GM18526 (cell line): Measurements from ENCODE around the gene TRIM2.

Source experiments
- POLR2A ChIP-seq: IDR thresholded peaks from 3 replicates; pipeline ENCODE4 v1.6.1; 2011; ENCODE audit not compliant: insufficient read length; ENCODE audit errors: extremely low read depth

Gene TRIM2

DNA sequence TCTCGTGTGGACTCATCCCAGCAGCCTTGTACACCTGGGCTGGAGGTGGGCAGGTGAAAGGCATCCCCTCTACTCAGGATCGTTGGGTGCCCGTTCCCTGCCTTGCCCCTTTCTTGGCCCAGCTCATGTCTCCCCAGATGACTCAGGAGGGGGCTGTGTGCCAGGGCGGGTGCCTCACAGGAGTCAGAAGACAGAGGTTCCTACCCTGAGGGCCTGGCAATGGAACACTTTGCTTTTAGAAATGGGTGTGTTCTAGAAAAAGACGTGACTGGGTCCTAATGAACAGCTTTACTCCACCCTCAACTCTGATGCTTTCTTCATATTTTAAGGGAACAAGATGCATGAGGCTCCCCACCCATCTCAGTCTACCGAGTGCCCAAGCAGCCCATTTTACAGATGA, 22.5 kb upstream of the TRIM2 start:
- TF ChIP-seq POLR2A, result no peak

DNA sequence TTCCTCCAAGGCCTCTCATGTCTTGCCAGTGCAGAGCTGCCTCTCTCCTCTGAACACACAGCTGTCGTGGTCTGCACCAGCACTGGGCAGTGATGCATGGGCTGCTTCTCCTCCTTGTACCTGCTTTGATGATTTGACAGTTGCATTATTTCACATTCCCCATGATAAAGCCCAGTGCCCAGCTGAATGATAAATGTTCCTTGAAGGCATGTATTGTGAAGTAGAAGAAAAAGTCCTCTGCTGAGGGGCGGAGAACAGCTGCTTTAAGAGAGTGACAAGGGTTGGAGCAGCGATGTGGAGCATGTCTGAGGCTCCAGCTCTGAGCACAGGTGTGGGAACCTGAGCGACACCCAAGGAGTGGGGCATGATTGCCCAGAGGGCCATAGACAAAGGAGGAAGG, 21.1 kb upstream of the TRIM2 start:
- no peak for TF ChIP-seq POLR2A

DNA sequence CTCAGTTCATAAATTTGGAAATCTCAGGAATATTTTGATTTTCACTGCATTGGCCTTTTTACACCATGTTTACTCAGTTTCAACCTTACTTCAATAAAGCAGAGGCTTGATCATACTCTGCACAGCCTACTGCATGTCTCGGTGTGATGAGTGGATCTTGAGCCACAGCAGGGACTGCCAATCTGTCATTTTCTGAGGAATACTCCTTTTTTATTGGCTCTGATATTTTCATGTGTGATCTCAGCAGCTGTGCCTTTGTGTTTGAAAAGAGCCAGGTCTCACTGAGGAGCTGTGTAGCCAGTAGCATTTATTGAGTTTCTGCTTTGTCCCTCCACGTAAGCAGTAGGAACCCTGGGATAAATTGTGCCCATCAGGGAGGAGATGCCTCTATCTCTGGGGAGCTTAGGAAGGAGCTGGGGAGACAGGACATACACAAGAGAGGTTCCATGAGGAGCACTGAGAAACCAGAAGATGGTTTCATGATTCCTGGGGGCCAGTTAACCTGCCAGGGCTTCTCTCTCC, 18.9 kb upstream of the TRIM2 start:
- TF ChIP-seq POLR2A, result no peak

DNA sequence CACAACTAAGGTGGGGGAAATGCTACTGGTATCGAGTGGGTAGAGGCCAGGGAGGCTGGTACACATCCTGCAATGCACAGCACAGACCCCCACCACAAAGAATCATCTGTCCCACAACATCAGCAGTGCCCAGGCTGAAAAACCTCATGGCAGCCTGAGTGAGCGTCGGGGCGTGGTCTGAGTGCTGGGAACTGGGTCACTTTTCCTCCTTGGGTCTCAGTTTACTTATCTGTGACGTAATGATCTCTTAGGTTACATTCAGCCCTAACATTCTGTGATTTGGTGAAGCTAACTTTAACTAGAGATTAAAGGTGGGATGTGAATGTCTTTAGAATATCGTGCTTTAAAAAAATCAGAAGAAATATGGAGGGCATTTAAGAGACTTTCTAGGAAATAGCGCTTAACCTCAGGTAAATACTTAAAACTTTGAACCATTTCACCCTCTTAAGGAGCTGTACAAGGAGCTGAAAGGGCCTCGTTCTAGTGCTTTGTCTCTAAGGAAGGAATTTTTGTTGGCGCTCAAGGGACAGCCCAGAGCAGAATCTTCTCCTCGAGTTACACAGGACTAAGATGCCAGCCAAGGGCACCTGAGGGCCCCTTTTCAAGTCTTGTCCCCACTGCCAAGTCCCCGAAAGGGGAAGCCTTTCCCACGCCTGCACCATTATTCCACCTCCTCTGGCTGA, 18.1 kb upstream of the TRIM2 start:
- no peak for TF ChIP-seq POLR2A

DNA sequence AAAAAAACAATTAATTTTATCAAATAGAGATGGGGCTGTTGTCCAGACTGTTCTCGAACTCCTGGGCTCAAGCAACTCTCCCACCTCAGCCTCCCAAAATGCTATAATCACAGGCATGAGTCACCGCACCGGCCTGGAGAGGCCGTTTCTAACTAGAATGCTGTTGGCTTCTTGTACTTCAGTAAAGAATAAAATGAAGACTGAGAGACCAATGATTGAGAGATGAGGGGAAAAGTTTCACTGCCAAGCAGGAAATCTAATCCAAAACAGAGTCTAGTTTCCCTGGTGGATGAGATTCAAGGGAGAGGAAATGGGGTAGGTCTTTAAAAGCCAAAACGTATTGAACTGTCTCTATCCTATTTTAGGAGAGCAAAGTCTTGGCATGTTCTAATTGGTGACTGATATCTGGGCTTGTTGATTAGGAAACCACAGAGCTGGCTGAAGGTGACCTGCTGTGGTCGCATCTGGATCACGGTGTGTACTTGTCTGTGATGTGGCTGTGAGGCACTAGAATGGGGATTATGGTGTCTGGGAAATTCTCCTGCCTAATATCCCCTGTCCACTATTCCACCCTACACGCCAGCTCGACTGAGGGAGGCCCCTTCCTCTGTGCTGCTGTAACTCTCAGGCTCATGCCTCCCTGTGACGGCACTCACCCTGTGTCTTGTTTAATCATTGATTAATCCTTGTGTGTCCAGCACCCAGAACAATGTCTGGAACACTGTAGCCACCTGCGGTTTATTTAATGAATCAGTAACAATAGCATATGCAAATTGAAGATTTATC, 15.0 kb upstream of the TRIM2 start:
- no peak for TF ChIP-seq POLR2A

DNA sequence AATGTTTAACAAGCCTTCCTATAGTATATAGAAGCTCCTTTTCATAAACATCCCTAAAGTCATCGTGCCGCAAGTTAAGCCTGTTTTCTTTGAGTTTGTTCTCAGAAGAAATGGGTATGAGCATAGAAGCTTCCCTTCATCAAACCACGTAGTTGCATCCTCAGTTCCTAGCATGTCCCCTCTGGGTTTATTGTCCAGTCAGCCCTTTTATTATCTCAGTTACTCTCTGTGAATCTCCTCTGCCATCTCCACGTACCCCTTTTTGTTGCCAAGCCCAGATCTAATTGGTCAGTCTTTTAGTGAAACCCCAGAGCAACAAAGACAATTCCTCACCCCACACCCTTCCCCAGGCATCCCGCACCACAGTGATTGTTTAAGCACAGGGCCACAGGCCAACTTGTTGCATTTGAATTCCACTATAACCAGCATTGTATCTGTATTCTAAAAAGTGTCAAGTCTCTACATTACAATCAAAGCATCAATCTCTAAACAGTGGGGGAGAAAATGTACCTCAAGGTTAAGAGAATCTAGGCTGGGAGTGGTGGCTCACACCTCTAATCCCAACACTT, 12.4 kb upstream of the TRIM2 start:
- no peak for TF ChIP-seq POLR2A

DNA sequence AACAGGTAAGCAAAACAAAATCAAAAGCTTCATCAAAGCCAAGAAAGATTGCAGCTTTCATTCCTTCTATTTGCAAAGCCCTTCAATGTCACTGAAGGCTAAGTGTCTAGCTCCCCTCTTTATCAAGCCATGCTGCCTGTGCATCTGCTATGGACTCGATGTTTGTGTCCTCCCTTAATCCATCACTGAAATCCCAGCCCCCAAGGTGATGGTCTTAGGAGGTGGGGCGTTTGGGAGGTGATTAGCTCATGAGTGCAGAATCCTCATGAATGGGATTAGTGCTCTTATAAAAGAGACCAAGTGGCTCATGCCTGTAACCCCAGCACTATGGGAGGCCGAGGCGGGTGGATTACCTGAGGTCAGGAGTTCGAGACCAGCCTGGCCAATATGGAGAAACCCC, 6.9 kb upstream of the TRIM2 start:
- no peak for TF ChIP-seq POLR2A

DNA sequence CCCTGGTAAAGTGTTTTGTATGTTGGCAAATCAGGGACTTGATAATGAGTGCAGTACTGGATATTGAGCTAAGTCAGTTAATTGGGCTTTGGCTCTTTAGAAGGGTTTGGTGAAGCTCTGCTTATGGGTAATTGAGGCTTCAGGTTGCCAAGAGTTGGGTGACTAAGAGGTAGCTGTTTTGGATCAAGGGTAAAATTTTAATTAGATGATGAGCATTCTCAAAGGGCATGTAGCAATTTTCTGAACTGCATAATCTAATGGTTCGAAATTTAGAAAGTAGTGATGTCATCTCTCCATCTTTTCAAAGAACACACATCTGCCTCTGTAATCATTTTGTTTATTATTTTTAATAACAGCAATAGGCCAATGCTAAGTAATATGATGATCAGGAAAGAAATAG, 5.5 kb upstream of the TRIM2 start:
- no peak for TF ChIP-seq POLR2A

DNA sequence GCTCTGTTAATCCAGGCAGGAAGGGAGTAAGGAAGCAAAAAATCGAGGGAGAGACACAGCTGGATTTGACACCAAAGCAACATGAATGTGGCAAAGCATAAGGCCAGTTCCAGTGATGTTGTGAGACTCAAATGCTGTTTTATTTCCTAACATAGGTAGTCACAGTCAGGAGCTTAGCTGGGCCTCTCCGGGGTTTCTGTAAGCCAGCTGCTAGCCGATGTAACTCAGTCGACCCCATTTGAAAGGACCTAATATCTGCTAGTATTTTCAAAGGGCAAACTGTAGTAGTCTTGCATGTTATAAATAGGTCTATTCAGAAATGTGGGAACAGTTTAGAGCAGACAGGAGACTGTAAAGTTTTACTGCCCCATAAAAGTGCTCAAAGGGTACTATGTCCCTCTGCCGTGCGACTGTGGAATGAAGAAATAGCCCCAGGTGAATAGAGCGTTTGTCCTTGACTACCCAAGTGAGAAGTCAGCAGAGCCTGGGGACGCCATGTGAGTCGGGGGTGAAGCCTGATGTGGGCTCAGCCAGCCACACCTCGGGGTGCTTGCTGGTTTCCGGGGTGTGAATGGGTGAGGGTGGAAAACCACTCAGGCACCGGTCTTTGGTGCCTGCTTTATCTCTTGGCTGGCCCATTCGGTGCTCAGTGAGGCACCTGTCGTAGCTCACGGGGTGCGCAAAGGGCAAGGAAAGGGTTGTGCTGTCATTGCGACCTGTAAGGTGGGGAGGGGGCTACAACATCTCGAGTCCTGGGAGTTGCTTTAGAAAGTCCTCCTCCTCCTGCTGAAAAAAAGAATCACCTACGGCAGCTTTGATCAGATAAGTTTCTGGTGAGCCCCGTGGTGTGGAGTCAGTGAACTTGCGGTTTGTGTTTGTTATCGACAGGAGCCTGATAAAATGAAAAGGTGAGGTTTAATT, 745 bp downstream of the TRIM2 start:
- TF ChIP-seq POLR2A, result no peak

DNA sequence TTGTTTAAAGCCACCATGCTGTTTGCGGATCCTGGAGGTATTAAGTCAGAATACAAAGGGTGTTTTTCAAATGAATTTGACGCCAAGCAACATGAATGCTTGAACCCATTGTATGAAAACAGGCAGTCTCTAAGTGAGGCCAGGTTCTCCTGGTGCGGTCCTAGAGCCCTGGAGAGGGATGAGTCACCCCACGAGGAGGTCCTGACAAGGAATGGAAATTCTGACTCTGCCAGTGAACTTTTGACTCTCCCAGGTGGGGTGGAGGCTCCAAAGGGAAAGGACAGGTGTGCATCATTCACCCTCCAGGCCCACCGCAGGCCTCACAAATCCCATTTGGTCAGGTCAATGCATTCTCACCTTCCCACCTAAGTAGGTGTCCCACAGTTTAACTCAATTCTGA, 1.5 kb downstream of the TRIM2 start:
- TF ChIP-seq POLR2A, result no peak

DNA sequence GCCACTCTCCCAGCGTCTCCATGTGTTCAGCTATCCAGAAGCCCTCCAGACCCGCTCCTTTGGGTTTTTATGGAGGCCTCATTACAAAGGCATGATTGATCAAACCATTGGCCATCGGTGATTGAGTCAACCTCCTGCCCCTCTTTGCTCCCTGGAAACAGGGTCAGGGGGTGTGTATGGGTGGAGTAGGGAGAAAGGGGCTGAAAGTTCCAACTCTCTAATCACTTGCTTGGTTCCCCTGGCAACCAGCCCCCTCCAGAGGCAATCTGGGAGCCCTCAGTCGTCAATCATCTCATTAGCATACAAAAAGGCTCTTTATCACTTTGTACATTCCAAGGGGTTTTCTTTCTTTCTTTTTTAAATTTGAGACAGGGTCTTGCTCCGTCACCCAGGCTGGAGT, 2.3 kb downstream of the TRIM2 start:
- TF ChIP-seq POLR2A, result no peak

DNA sequence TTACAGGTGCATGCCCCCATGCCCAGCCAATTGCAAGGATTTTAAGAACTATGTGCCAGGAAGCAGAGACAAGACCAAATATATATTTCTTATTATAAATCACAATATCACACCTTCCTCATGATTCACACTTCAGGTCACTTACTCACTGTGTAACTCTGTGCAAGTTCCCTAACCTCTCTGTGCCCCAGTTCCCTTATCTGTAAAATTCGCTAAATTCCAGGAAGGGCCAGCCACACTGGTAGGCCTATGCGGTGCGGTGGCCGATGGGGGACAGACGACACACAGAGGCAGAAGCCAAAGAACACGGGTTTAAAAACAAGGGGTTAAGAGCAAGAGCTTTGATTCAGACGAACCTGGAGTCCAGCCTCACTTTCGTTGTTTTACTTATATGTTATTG, 2.8 kb downstream of the TRIM2 start:
- TF ChIP-seq POLR2A, result no peak

DNA sequence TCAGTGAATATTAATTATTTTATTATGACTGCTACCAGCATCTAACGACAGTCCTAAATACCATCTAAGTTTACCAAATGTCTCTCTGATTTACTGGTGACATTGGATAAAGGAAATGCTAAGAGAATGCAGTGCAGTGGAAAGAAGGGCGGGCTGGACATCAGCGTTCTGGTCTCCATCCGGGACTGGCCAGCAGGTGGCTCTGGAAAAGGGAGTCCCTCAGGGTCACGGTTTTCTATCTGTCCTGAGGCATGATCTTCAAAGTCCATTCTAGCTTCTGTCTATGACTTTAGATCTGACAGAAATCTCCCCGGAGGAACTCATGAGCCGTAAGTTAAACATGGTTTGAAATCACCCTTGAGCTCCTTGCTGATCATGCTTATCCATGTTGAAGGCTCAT, 3.3 kb downstream of the TRIM2 start:
- no peak for TF ChIP-seq POLR2A

DNA sequence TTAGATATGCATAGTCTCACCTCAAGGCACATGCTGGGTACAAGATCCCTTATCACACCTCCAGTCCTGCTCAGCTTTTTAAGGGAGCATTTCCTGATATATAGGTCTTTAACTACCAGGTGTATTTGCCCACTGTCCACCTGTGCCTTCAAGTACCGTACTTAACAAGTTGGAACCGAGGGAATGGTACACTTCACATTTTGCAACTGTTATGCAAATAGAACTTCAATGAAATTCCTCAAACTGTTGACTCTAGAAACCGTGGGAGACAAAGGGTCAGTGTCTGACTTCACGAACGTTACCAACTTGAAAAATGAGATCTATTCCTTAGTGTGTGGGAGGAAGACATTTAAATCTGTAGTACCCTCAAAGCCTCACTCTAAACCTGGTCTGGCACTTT, 5.2 kb downstream of the TRIM2 start:
- TF ChIP-seq POLR2A, result no peak

DNA sequence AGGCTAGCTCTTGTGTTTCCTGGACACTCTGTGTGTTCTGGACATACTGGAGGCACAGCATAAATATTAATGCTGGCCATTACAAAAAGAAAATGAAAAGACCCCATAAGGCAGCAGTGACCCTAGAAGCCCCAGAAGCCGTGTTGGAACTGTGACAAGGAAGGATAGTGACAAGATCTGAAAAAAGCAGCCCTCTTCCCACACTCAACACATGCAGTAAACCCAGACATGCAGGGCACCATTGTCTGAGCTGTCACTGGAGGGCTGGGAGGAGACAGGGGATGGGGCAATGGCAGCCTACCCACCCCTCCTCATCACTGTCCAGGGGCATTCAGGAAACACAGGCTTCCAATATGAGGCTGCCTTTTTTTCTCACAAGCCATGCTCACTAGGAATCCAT, 6.5 kb downstream of the TRIM2 start:
- no peak for TF ChIP-seq POLR2A
